DMS79 treated with DMSO at 0.1 percent for 48 hours (cell line): ENCODE measurements around the gene PTTG2.
A peak's percentile ranks its signal among the peaks of the same experiment; 100 is the strongest.
"Not testable (repeated sequence)": the region's sequence is repeated elsewhere in the genome, so short reads cannot be mapped to it uniquely, and the experiment has no call there.

Experiments
- DNase-seq: peaks from one replicate; lab custom pipeline; 2025; lab: John Stamatoyannopoulos, UW

Gene PTTG2

GRCh38 chr4:37958932-37959331 lies 1.3 kb upstream of the PTTG2 start:
- DNase-seq: no peak

DNA sequence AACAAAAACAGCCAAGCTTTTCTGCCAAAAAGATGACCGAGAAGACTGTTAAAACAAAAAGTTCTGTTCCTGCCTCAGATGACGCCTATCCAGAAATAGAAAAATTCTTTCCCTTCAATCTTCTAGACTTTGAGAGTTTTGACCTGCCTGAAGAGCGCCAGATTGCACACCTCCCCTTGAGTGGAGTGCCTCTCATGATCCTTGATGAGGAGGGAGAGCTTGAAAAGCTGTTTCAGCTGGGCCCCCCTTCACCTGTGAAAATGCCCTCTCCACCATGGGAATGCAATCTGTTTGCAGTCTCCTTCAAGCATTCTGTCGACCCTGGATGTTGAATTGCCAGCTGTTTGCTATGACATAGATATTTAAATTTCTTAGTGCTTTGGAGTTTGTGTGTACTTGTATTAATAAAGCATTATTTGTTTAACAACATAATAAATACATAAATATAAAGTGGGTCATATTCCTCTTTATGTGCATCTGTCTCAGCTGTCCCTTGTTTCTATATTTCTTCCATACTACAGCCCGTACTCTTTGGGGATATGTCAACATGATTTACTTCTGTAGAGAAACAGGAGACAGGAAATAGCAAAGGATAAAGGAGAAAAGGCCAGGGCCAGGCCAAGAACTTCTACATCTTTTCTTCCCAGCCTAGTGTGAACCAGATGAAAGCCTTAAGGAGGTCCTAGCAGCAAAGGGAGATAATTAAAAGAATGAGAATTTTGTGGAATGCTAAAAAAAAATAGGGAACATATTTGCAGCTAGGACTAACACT lies 667 bp downstream of the PTTG2 start:
- DNase-seq: no peak

GRCh38 chr4:37964734-37965457 lies 4.7 kb downstream of the PTTG2 start:
- peak; percentile 71 for DNase-seq

GRCh38 chr4:37966044-37966443 lies 5.8 kb downstream of the PTTG2 start:
- no peak for DNase-seq

DNA sequence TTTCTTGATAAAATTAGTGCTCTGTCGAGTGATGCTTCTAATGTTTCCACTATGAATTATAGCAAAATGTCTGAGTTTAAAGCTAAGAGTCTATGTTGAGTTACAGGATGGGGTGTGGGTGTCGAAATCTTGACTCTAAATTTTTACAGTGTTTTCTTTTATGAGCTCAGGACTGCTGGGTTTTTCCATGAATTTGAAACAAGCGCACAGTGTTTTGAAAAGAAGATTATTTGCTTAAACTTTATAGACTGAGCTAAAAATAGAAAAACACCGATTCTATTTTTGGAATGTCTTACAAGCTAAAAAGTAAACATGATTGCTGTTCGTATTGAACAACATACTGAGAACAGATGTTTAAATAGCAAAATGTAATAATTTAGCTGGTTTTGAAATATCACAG lies 7.5 kb downstream of the PTTG2 start:
- no peak for DNase-seq

DNA sequence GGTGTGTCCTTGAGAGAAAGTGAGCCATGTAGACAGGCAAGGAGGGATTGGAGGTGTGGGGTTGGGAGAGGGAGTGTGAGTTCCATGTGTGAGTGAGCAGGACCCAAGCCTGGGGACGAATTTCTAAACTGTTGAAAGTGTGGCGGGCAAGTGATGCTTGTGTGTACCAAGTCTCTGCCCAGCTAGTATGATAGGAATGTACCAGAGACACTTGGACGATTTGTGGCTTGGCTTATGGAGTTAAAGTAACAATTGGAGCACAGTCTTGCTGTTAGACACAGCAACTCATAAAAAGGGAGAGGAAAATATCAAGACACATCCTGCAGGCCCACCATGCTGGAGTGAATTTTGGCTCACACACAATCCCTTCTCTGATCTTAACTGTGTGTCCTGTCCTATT lies 8.5 kb downstream of the PTTG2 start:
- no peak for DNase-seq

DNA sequence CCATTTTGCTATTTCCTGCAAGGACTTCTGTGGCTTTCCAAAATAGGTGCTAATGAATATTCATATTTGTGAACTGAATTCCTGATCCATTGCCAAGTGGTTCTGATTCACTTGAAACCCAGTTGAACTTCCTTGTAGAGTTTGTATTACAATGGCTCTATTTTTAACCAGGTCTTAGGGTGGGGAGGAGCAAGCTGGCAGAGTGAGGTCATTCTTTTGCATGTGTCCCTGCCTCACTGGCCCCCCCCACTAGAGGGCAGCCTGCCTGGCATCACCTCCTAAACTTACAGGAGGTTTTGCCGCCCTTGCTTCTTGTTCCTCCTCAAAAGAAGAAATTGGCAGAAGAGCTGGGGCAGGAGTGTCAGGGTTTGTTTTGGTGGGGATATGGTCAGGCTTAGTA lies 10.5 kb downstream of the PTTG2 start:
- DNase-seq: no peak

DNA sequence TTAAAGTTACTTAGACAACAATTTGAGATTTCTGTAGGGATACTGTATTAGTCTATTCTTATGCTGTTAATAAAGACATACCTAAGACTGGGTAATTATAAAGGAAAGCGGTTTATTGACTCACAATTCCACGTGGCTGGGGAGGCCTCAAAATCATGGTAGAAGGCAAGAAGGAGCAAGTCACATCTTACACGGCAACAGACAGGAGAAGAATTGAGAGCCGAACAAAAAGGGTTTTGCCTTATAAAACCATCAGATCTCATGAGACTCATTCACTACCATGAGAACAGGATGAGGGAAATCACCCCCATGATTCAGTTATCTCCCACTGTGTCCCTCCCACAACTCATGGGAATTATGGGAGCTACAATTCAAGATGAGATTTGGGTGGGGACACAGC lies 11.0 kb downstream of the PTTG2 start:
- no peak for DNase-seq

DNA sequence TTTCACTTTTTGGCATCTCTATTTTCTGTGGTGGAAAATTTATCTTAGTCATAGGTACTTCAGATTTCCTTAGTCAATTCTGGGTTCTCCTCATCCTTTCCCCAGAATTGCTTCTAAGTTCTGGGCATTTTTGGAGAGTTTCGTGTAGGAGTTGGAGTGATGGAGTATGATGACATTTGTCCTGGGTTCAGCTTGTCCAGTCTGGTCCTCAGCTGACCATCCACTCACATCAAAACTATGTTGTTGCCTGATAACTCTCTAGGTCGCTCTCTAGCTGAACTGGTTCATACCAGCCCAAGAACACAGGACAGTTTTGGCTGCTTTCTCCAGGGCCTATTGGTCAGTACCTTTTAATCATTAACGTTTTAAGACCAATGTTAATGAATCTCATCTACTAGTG lies 13.2 kb downstream of the PTTG2 start:
- no peak for DNase-seq

- not testable (repeated sequence) for DNase-seq
Observed at GRCh38 chr4:37975321-37975822, 15.2 kb downstream of the PTTG2 start.

DNA sequence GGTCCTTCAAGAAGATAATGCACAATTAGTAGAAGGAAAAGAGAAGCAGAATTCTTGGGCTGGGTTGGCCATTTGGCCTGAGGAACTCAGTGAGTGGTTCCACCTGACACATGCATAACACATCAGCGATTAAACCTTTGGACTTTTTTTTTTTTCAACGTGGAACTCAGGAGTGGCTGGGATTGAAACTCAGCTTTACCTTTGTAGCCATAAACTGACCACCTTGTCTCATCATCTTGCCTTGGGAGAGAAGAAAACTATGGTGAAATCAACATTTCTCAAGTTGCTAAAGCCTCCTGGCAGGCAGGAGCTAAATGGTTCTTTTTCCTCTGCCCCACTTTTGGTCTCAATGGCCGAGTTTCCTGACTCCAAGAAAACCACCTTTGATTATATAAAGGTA lies 16.3 kb downstream of the PTTG2 start:
- DNase-seq: no peak

DNA sequence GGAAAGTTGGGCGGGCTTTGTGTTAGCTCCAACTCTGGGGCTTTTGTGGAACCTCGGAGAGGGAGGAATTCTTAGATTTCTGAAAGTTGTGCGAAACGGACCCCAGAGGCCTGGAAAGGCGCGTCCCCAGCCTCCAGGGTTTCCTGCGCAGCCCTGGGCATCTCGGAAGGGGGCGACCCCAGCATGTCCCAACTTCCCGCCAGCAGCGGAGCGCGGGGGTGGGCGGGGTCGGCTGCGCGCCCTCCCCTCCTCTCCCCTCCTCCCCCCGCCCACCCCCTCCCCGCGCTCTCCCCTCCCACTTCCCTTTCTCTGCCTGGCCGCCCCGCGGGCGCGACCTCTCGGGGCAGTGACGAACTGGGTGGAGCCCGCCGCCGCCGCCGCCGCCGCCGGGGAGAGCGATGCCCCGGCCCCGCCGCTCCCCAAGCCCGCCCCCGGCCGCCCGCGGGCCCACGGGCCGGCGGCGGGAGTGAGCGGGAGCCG lies 16.8 kb downstream of the PTTG2 start:
- DNase-seq: no peak

DNA sequence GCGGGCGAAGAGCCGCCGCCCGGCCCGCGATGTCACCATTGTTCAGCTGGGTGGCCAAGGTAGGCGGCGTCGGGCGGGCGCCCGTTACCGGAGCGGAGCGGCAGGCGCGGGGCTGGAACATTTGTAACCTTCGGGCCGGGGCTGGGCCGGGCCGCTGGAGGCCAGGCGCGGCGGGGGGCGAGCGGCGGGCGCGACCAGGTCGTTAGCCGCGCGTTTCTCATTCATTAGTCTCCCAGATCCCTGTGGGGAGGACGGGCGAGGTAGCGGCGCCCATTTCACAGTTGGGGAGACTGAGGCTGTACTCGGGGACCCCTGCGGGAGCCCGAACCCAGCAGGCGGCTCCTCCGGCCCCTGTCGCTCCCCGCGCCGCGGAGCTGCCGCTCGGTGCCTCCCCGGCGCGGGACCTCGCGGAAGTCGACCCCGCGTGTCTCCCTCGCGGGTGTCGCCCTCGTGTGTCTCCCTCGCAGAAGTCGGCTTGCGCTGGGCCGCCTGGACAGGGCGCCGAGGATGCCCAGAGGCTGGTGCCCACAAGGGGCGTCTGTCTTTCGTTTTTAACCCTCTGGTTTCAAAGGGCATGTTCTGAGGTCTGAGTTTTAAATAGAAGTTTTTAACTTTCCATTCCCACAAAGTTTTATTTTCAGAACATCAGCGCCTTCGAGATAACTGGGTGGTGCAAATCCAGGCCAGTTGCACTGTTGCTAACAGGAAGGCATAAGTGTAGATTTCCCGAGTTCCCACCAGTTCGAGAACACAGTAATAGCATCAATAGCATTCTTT lies 17.5 kb downstream of the PTTG2 start:
- DNase-seq: no peak

- DNase-seq: no peak
Observed at GRCh38 chr4:37978248-37978924, 18.2 kb downstream of the PTTG2 start.

GRCh38 chr4:37980246-37980645 lies 20.0 kb downstream of the PTTG2 start:
- DNase-seq: no peak

- no peak for DNase-seq
Observed at GRCh38 chr4:37981425-37981824, 21.2 kb downstream of the PTTG2 start.

DNA sequence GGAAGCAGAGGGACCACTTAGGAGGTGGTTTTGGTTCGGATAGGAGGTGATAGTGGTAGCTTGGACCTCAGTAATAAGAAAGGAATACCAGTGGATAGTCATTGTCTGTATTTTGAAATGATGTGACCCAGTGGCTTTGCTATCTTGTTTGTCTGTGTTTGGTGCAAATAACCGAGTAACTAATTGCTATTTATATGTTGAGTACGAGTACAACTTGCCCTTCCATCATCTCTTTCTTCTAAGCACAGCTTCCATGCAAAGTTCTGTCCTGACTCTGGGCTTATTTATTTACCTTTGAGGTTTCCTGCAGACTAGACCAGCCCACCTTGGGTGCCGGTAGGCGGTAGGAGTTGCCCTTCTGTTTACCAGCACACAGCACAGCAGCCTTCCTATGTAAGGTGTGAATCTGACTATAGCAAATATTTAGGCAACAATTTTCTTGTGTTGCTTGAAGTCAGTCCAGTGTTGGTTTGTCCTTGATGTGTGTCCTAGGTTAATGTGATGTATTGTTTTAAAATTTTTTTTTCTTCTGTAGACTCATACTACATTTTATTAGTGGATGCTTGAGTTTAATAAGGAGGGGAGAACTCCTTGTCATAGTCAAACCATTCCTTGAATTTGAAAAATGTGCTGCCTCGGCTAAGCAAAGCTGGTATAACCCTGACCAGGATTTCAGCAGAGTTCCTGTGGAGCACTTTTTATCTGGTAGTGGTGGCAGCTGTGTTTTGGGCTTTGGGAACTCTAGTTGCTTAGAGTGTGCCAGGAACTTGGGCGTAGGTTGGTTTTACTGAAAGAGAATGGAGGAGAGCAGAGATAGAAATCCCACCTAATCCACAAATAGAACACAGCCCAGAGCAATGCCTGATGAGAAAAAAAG lies 21.9 kb downstream of the PTTG2 start:
- no peak for DNase-seq

- no peak for DNase-seq
Observed at GRCh38 chr4:37982736-37983135, 22.5 kb downstream of the PTTG2 start.

DNA sequence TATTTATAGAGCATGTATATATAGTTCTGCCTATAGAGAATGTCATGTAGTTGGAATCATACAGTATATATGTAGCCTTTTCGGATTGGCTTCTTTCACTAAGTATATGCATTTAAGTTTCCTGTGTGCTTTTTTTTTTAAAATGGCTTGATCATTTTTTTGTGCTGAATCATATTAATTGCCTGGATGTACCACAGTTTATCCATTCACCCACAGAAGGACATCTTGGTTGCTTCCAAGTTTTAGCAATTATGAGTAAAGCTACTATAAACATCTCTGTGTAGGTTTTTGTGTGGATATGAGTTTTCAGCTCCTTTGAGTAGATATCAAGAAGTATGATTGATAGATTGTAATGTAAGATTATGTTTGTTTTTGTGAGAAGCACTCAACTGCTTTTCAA lies 23.8 kb downstream of the PTTG2 start:
- no peak for DNase-seq

DNA sequence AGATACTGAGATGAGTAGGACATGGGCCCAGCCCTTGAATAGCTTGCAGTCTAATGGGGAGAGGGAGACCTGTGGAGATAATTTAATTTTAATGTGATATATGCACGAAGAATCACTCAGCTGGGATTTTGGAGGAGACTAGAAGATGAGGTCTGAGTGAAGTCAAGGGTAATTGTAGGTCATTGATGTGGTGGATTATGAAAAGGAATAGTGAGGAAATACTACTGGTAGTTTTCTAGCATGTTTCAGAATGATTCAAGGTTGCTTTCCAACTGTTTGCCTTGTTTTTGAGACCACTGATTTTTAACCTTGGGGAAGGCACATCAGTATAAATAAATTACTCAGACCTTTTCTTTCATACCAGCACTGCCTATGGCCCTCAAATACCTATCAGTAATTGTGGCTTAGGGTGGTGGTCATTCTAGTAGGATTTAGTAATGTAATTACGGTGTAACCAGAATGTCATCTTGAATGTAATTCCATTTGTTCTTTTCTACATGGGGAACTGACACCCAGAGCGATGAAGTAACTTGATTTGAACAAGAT lies 25.6 kb downstream of the PTTG2 start:
- DNase-seq: no peak

GRCh38 chr4:37988670-37989069 lies 28.5 kb downstream of the PTTG2 start:
- DNase-seq: peak; percentile 37
